ENCODE data around the gene SETBP1.

SETBP1 gene

GRCh38 chr18:44942073-44942472, 261.4 kb downstream of the SETBP1 start:
- DNase-seq (ENCODE audit: low read depth) = no peak
- H3K4me3 ChIP-seq (ENCODE audit: low read depth, low read length) = no peak overlapping the region
- TF ChIP-seq POLR2A (IDR thresholded peaks at IDR 0.05; ENCODE audit: extremely low read depth, insufficient read length) = no peak
- no peak for TF ChIP-seq CTCF (IDR thresholded peaks at IDR 0.05; ENCODE audit: low read depth, low read length)
- TF ChIP-seq MYC (IDR thresholded peaks at IDR 0.05; ENCODE audit: low read depth, low read length) = no peak
- no peak for TF ChIP-seq MAX (IDR thresholded peaks at IDR 0.05; ENCODE audit: low read depth, low read length)

GRCh38 chr18:44943311-44943881, 262.7 kb downstream of the SETBP1 start:
- H3K4me3 ChIP-seq (ENCODE audit: low read depth, low read length) = no peak overlapping the region
- TF ChIP-seq MYC (IDR thresholded peaks at IDR 0.05; ENCODE audit: low read depth, low read length) (no peak), POLR2A (IDR thresholded peaks at IDR 0.05; ENCODE audit: extremely low read depth, insufficient read length) (no peak), MAX (IDR thresholded peaks at IDR 0.05; ENCODE audit: low read depth, low read length) (no peak), CTCF (IDR thresholded peaks at IDR 0.05; ENCODE audit: low read depth, low read length) (no peak)
- DNase-seq (ENCODE audit: low read depth) = no peak

GRCh38 chr18:44944461-44944860, 263.8 kb downstream of the SETBP1 start:
- TF ChIP-seq MAX (IDR thresholded peaks at IDR 0.05; ENCODE audit: low read depth, low read length) (no peak), CTCF (IDR thresholded peaks at IDR 0.05; ENCODE audit: low read depth, low read length) (no peak), POLR2A (IDR thresholded peaks at IDR 0.05; ENCODE audit: extremely low read depth, insufficient read length) (no peak), MYC (IDR thresholded peaks at IDR 0.05; ENCODE audit: low read depth, low read length) (no peak)
- H3K4me3 ChIP-seq (ENCODE audit: low read depth, low read length) = no peak overlapping the region
- no peak for DNase-seq (ENCODE audit: low read depth)

GRCh38 chr18:44945888-44946401, 265.3 kb downstream of the SETBP1 start:
- no peak overlapping the region for H3K4me3 ChIP-seq (ENCODE audit: low read depth, low read length)
- TF ChIP-seq MYC (IDR thresholded peaks at IDR 0.05; ENCODE audit: low read depth, low read length) (no peak), POLR2A (IDR thresholded peaks at IDR 0.05; ENCODE audit: extremely low read depth, insufficient read length) (no peak), MAX (IDR thresholded peaks at IDR 0.05; ENCODE audit: low read depth, low read length) (no peak), CTCF (IDR thresholded peaks at IDR 0.05; ENCODE audit: low read depth, low read length) (no peak)
- DNase-seq (ENCODE audit: low read depth) = no peak

GRCh38 chr18:44946529-44947113, 265.9 kb downstream of the SETBP1 start:
- TF ChIP-seq POLR2A (IDR thresholded peaks at IDR 0.05; ENCODE audit: extremely low read depth, insufficient read length) (no peak), MAX (IDR thresholded peaks at IDR 0.05; ENCODE audit: low read depth, low read length) (no peak)
- no peak for DNase-seq (ENCODE audit: low read depth)
- no peak overlapping the region for H3K4me3 ChIP-seq (ENCODE audit: low read depth, low read length)

- H3K4me3 ChIP-seq (ENCODE audit: low read depth, low read length) = no peak overlapping the region
- DNase-seq (ENCODE audit: low read depth) = no peak
- TF ChIP-seq MAX (IDR thresholded peaks at IDR 0.05; ENCODE audit: low read depth, low read length) (no peak), POLR2A (IDR thresholded peaks at IDR 0.05; ENCODE audit: extremely low read depth, insufficient read length) (no peak), CTCF (IDR thresholded peaks at IDR 0.05; ENCODE audit: low read depth, low read length) (no peak), MYC (IDR thresholded peaks at IDR 0.05; ENCODE audit: low read depth, low read length) (no peak)
Measured at GRCh38 chr18:44949967-44950366, 269.3 kb downstream of the SETBP1 start.

Measured in NB4 (cell line).